WTC11 (cell line): ENCODE results near the gene PDE11A. TPM values are rescaled to one million over a fixed set of nuclear protein-coding genes. Genes with fewer than 3 reads are reported as not detected.

ENCODE experiments used
- ATAC-seq: fragments of 200-7000 bp; cut with Tn5 transposase; 2 replicates; pipeline ENCODE4 v1.10.0; 2021; ENCODE audit warnings: mild to moderate bottlenecking, moderate library complexity
- CTCF ChIA-PET: fragments of 300-600 bp; sonication (Branson Sonifier 250); formaldehyde crosslinking; loops from one replicate; lab custom pipeline; 2021; ENCODE audit warnings: antibody characterized with exemption; lab: Charles Lee
- POLR2A ChIA-PET: fragments of 350-600 bp; sonication (Branson Sonifier 250); formaldehyde crosslinking; loops from one replicate; lab custom pipeline; 2021; ENCODE audit warnings: antibody characterized with exemption; lab: Charles Lee
- DNase-seq: peaks from one replicate; pipeline ENCODE4 v3.0.0; 2021; ENCODE audit warnings: low spot score
- H3K27ac Mint-ChIP-seq: 2 replicates; pipeline ENCODE4 v1.8.0; 2021; ENCODE audit warnings: mixed read lengths
- H3K27me3 Mint-ChIP-seq: 2 replicates; pipeline ENCODE4 v1.8.0; 2021; ENCODE audit warnings: low read depth, mild to moderate bottlenecking, moderate library complexity, mixed read lengths
- H3K36me3 Mint-ChIP-seq: 2 replicates; pipeline ENCODE4 v1.8.0; 2021; ENCODE audit warnings: mixed read lengths
- H3K4me1 Mint-ChIP-seq: 2 replicates; pipeline ENCODE4 v1.8.0; 2022; ENCODE audit warnings: mixed read lengths
- H3K4me3 Mint-ChIP-seq: 2 replicates; pipeline ENCODE4 v1.8.0; 2021; ENCODE audit warnings: mild to moderate bottlenecking, moderate library complexity, mixed read lengths
- H3K9me3 Mint-ChIP-seq: 2 replicates; pipeline ENCODE4 v1.8.0; 2021; ENCODE audit warnings: mixed read lengths
- ATF1 ChIP-seq: sonication (generic); formaldehyde crosslinking; IDR thresholded peaks from 2 replicates; pipeline ENCODE4 v1.8.1; 2023; ENCODE audit warnings: mild to moderate bottlenecking, moderate library complexity, missing genetic modification reagents
- CREM ChIP-seq: sonication (generic); formaldehyde crosslinking; IDR thresholded peaks from 2 replicates; pipeline ENCODE4 v1.8.1; 2022; ENCODE audit warnings: mild to moderate bottlenecking, missing genetic modification reagents, moderate library complexity
- E2F4 ChIP-seq: sonication (generic); formaldehyde crosslinking; IDR thresholded peaks from 2 replicates; pipeline ENCODE4 v1.8.1; 2022; ENCODE audit warnings: low read depth, mild to moderate bottlenecking, moderate library complexity, missing genetic modification reagents, borderline replicate concordance
- ESRRA ChIP-seq: sonication (generic); formaldehyde crosslinking; IDR thresholded peaks from 2 replicates; pipeline ENCODE4 v1.8.1; 2022; ENCODE audit warnings: mild to moderate bottlenecking, missing genetic modification reagents, borderline replicate concordance
- ETV6 ChIP-seq: sonication (generic); formaldehyde crosslinking; IDR thresholded peaks from 2 replicates; pipeline ENCODE4 v1.8.1; 2022; ENCODE audit warnings: mild to moderate bottlenecking, missing genetic modification reagents
- KAT7 ChIP-seq: sonication (generic); formaldehyde crosslinking; IDR thresholded peaks from 2 replicates; pipeline ENCODE4 v1.8.1; 2023; ENCODE audit warnings: missing genetic modification reagents, mild to moderate bottlenecking, borderline replicate concordance
- MLX ChIP-seq: sonication (generic); formaldehyde crosslinking; IDR thresholded peaks from 2 replicates; pipeline ENCODE4 v1.8.1; 2023; ENCODE audit warnings: mild to moderate bottlenecking, missing genetic modification reagents, moderate library complexity
- PREB ChIP-seq: sonication (generic); formaldehyde crosslinking; IDR thresholded peaks from 2 replicates; pipeline ENCODE4 v1.8.1; 2022; ENCODE audit warnings: mild to moderate bottlenecking, missing genetic modification reagents, moderate library complexity, borderline replicate concordance
- RELA ChIP-seq: sonication (generic); formaldehyde crosslinking; IDR thresholded peaks from 2 replicates; pipeline ENCODE4 v1.8.1; 2022; ENCODE audit warnings: missing genetic modification reagents, mild to moderate bottlenecking, borderline replicate concordance
- TCF7 ChIP-seq: sonication (generic); formaldehyde crosslinking; IDR thresholded peaks from 2 replicates; pipeline ENCODE4 v1.8.0; 2022; ENCODE audit warnings: mild to moderate bottlenecking, low read depth, missing genetic modification reagents, moderate library complexity
- TEAD1 ChIP-seq: sonication (generic); formaldehyde crosslinking; IDR thresholded peaks from 2 replicates; pipeline ENCODE4 v1.8.0; 2022; ENCODE audit warnings: mild to moderate bottlenecking, missing genetic modification reagents
- TEAD4 ChIP-seq: sonication (generic); formaldehyde crosslinking; IDR thresholded peaks from 2 replicates; pipeline ENCODE4 v1.8.0; 2022; ENCODE audit warnings: mild to moderate bottlenecking, missing genetic modification reagents
- USF1 ChIP-seq: sonication (generic); formaldehyde crosslinking; IDR thresholded peaks from 2 replicates; pipeline ENCODE4 v1.8.0; 2022; ENCODE audit warnings: mild to moderate bottlenecking, missing genetic modification reagents
- total RNA-seq: library from RNA; stranded (reverse); gene quantifications from 3 replicates; pipeline ENCODE4 v1.2.3, GENCODE V29; 2021
- TF ChIP-seq, protein P1 (sequence below): sonication (generic); formaldehyde crosslinking; IDR thresholded peaks from 2 replicates; pipeline ENCODE4 v1.8.0; 2023; ENCODE audit warnings: missing genetic modification reagents, mild to moderate bottlenecking, borderline replicate concordance
- TF ChIP-seq, protein P2 (sequence below): sonication (generic); formaldehyde crosslinking; IDR thresholded peaks from 2 replicates; pipeline ENCODE4 v1.8.0; 2022; ENCODE audit warnings: mild to moderate bottlenecking, missing genetic modification reagents
- TF ChIP-seq, protein P3 (sequence below): fragments of 250-450 bp; sonication (Bioruptor Pico); IDR thresholded peaks from 2 replicates; pipeline ENCODE4 v1.8.0; 2021; ENCODE audit warnings: mild to moderate bottlenecking

The PDE11A gene
- total RNA-seq, 1 experiment from 2014 or later = 0.13 TPM

- no peak overlapping the region for H3K27ac Mint-ChIP-seq
- no peak for TF ChIP-seq E2F4 (CRISPR knock-in tag)
- no peak for TF ChIP-seq ESRRA (CRISPR knock-in tag)
- TF ChIP-seq CREM (CRISPR knock-in tag) = no peak
- no peak for TF ChIP-seq ATF1 (CRISPR knock-in tag)
- TF ChIP-seq USF1 (CRISPR knock-in tag) = no peak
- TF ChIP-seq PREB = no peak
- no peak for TF ChIP-seq RELA
- TF ChIP-seq TCF7 = no peak
- TF ChIP-seq, protein P1, sequence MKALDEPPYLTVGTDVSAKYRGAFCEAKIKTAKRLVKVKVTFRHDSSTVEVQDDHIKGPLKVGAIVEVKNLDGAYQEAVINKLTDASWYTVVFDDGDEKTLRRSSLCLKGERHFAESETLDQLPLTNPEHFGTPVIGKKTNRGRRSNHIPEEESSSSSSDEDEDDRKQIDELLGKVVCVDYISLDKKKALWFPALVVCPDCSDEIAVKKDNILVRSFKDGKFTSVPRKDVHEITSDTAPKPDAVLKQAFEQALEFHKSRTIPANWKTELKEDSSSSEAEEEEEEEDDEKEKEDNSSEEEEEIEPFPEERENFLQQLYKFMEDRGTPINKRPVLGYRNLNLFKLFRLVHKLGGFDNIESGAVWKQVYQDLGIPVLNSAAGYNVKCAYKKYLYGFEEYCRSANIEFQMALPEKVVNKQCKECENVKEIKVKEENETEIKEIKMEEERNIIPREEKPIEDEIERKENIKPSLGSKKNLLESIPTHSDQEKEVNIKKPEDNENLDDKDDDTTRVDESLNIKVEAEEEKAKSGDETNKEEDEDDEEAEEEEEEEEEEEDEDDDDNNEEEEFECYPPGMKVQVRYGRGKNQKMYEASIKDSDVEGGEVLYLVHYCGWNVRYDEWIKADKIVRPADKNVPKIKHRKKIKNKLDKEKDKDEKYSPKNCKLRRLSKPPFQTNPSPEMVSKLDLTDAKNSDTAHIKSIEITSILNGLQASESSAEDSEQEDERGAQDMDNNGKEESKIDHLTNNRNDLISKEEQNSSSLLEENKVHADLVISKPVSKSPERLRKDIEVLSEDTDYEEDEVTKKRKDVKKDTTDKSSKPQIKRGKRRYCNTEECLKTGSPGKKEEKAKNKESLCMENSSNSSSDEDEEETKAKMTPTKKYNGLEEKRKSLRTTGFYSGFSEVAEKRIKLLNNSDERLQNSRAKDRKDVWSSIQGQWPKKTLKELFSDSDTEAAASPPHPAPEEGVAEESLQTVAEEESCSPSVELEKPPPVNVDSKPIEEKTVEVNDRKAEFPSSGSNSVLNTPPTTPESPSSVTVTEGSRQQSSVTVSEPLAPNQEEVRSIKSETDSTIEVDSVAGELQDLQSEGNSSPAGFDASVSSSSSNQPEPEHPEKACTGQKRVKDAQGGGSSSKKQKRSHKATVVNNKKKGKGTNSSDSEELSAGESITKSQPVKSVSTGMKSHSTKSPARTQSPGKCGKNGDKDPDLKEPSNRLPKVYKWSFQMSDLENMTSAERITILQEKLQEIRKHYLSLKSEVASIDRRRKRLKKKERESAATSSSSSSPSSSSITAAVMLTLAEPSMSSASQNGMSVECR = no peak
- no peak for TF ChIP-seq TEAD1 (CRISPR knock-in tag)
- no peak for TF ChIP-seq KAT7 (CRISPR knock-in tag)
- no peak for TF ChIP-seq MLX
- no peak for TF ChIP-seq TEAD4 (CRISPR knock-in tag)
- TF ChIP-seq, protein P2, sequence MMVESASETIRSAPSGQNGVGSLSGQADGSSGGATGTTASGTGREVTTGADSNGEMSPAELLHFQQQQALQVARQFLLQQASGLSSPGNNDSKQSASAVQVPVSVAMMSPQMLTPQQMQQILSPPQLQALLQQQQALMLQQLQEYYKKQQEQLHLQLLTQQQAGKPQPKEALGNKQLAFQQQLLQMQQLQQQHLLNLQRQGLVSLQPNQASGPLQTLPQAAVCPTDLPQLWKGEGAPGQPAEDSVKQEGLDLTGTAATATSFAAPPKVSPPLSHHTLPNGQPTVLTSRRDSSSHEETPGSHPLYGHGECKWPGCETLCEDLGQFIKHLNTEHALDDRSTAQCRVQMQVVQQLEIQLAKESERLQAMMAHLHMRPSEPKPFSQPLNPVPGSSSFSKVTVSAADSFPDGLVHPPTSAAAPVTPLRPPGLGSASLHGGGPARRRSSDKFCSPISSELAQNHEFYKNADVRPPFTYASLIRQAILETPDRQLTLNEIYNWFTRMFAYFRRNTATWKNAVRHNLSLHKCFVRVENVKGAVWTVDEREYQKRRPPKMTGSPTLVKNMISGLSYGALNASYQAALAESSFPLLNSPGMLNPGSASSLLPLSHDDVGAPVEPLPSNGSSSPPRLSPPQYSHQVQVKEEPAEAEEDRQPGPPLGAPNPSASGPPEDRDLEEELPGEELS = no peak
- TF ChIP-seq ETV6 (CRISPR knock-in tag) = no peak
- TF ChIP-seq, protein P3, sequence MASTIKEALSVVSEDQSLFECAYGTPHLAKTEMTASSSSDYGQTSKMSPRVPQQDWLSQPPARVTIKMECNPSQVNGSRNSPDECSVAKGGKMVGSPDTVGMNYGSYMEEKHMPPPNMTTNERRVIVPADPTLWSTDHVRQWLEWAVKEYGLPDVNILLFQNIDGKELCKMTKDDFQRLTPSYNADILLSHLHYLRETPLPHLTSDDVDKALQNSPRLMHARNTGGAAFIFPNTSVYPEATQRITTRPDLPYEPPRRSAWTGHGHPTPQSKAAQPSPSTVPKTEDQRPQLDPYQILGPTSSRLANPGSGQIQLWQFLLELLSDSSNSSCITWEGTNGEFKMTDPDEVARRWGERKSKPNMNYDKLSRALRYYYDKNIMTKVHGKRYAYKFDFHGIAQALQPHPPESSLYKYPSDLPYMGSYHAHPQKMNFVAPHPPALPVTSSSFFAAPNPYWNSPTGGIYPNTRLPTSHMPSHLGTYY (CRISPR knock-in tag) = no peak
- CTCF ChIA-PET = interaction anchor here (0.5 to 1.5 kb wide), 2 partner anchors 11 to 45 kb away, joined by 3 to 4 read pairs; no protein-coding TSS in a partner anchor
- no peaks in the 10 kb centered on the region for H3K36me3 Mint-ChIP-seq
- DNase-seq = no peak
- H3K4me1 Mint-ChIP-seq = no peaks in the 10 kb centered on the region
- POLR2A ChIA-PET = interaction anchor here (0.7 kb wide), 1 partner anchor 222 kb away, joined by 3 read pairs; no protein-coding TSS in a partner anchor
- H3K27me3 Mint-ChIP-seq = no peaks in the 10 kb centered on the region
- no peak overlapping the region for H3K4me3 Mint-ChIP-seq
- peak; percentile 78 for ATAC-seq
- H3K9me3 Mint-ChIP-seq = no peaks in the 10 kb centered on the region
These were observed 99.8 kb downstream of the PDE11A start for GRCh38 chr2:177972782-177973181.
